Sciatic nerve (tissue), 2 donors: ENCODE data around the gene RTN4IP1. TPM values are rescaled to one million over a fixed set of nuclear protein-coding genes. Genes with fewer than 3 reads are reported as not detected.
"Not testable (repeated sequence)": the region's sequence is repeated elsewhere in the genome, so short reads cannot be mapped to it uniquely, and the experiment has no call there.

Experiments
- ATAC-seq: fragments of 200-7000 bp; cut with Tn5 transposase; one replicate; pipeline ENCODE4 v1.9.1; 2020; ENCODE audit warnings: mild to moderate bottlenecking, moderate library complexity
- DNase-seq: peaks from one replicate; pipeline ENCODE4 v3.0.0-alpha.2; 2020; ENCODE audit warnings: low spot score
- intact Hi-C: fragments of 100-400 bp; cut with DNase I; formaldehyde crosslinking; loops from one replicate; pipeline ENCODE4 v1.14.2; 2022
- total RNA-seq: library from RNA; stranded (reverse); fragmentation: NEBNext Ultra II Directional; extraction: Animal tissue kit (Norgen Biotek cat#: 25700); gene quantifications from one replicate; pipeline ENCODE4 v1.2.1, GENCODE V29; 2021
- donor health status: DM: no; HTN: no; CAD: no.
- donor health status: DM: no; HTN: no; CAD: no.

Gene RTN4IP1
- total RNA-seq, 1 donor from 2014 or later, result 5.5 TPM

GRCh38 chr6:106630366-106630765 is 1.1 kb upstream of the RTN4IP1 start:
- intact Hi-C loops, result no loop called here
- no peak for ATAC-seq
- no peak for DNase-seq

GRCh38 chr6:106629859-106630163 is 513 bp upstream of the RTN4IP1 start:
- intact Hi-C loops, result no loop called here
- ATAC-seq, result no peak

GRCh38 chr6:106628658-106629102 is 618 bp downstream of the RTN4IP1 start:
- intact Hi-C loops, result no loop called here
- peak; percentile 18 for ATAC-seq
- no peak for DNase-seq

More at GRCh38 chr6:106629859-106630163, 513 bp upstream of the RTN4IP1 start:
- DNase-seq, result no peak

- intact Hi-C loops, result not testable (repeated sequence)
These were observed 1.5 kb downstream of the RTN4IP1 start for GRCh38 chr6:106627760-106628159.

GRCh38 chr6:106626485-106626884 is 2.8 kb downstream of the RTN4IP1 start:
- intact Hi-C loops, result no loop called here
- ATAC-seq, result no peak
- no peak for DNase-seq

More at GRCh38 chr6:106627760-106628159, 1.5 kb downstream of the RTN4IP1 start:
- not testable (repeated sequence) for DNase-seq, ATAC-seq

- ATAC-seq (no peak), DNase-seq (no peak)
- intact Hi-C loops, result no loop called here
These were observed 6.3 kb downstream of the RTN4IP1 start for GRCh38 chr6:106623039-106623438.

GRCh38 chr6:106622412-106622811 is 6.9 kb downstream of the RTN4IP1 start:
- intact Hi-C loops, result no loop called here
- ATAC-seq (no peak), DNase-seq (no peak)

GRCh38 chr6:106620931-106621672 is 8.2 kb downstream of the RTN4IP1 start:
- no peak for ATAC-seq
- intact Hi-C loops, result no loop called here
- DNase-seq, result no peak

GRCh38 chr6:106619223-106619622 is 10.1 kb downstream of the RTN4IP1 start:
- intact Hi-C loops, result no loop called here
- no peak for DNase-seq
- ATAC-seq, result no peak

GRCh38 chr6:106618324-106618723 is 11.0 kb downstream of the RTN4IP1 start:
- DNase-seq, result no peak
- intact Hi-C loops, result no loop called here
- ATAC-seq, result no peak

- DNase-seq (no peak), ATAC-seq (no peak)
- intact Hi-C loops, result no loop called here
These were observed 11.4 kb downstream of the RTN4IP1 start for GRCh38 chr6:106617857-106618256.

GRCh38 chr6:106617302-106617701 is 12.0 kb downstream of the RTN4IP1 start:
- no peak for ATAC-seq
- DNase-seq, result no peak
- intact Hi-C loops, result no loop called here

GRCh38 chr6:106614592-106615257 is 14.6 kb downstream of the RTN4IP1 start:
- no peak for ATAC-seq
- DNase-seq, result no peak
- intact Hi-C loops, result no loop called here

GRCh38 chr6:106614166-106614565 is 15.1 kb downstream of the RTN4IP1 start:
- DNase-seq, result no peak
- intact Hi-C loops, result no loop called here
- no peak for ATAC-seq

GRCh38 chr6:106613590-106613989 is 15.7 kb downstream of the RTN4IP1 start:
- intact Hi-C loops, result no loop called here
- ATAC-seq (no peak), DNase-seq (no peak)

- DNase-seq (no peak), ATAC-seq (no peak)
- intact Hi-C loops, result no loop called here
These were observed 16.5 kb downstream of the RTN4IP1 start for GRCh38 chr6:106612671-106613416.

GRCh38 chr6:106611030-106611429 is 18.3 kb downstream of the RTN4IP1 start:
- ATAC-seq, result no peak
- intact Hi-C loops, result no loop called here
- no peak for DNase-seq

- ATAC-seq (no peak), DNase-seq (no peak)
- intact Hi-C loops, result no loop called here
These were observed 19.6 kb downstream of the RTN4IP1 start for GRCh38 chr6:106609699-106610098.

GRCh38 chr6:106608080-106608668 is 21.1 kb downstream of the RTN4IP1 start:
- DNase-seq (no peak), ATAC-seq (no peak)
- intact Hi-C loops, result no loop called here

GRCh38 chr6:106600329-106600728 is 29.0 kb downstream of the RTN4IP1 start:
- ATAC-seq (no peak), DNase-seq (no peak)
- intact Hi-C loops, result no loop called here
